ENCODE measurements around the gene NAT16.
A peak's percentile ranks its signal among the peaks of the same experiment; 100 is the strongest.

Gene NAT16

DNA sequence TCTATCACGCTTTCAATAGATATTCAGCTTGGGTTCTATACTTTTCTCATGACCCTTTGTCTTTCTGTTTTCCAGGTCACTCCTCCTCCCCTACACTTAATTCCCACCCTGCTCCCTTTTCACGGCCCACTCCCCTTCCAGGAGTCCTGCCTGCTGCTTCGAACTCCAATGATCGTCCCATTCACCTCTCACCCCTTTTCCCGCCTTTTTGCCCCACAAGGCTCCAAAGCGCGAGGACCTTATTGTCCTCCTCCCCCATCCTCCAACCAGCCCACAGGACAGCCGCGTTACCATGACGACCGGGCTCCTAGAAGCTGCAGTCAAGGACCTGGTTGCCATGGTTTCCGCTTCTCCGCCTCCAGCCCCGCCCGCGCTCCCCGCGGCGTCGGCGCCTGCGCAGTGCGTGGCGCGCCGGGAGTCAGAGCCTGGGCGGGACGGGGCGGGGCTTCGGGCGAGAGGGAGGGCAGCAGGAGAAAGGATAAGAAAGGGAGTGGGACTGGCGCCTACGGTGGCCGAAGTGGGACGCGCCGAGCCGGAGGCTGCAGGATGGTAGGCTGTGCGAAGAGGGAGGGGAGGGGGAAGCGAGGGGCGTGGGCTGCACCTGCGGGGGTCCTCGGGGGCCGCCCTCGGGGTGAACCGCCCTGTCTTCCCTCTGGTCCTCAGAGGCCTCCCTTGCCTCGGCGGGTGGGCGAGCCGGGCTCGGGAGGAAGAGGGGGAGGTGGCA is 26.0 kb downstream of the NAT16 start, which contains the start of gene AP1S1:
Gene AP1S1 (plus strand): TSS at position 508 of the 724 bp plus-strand sequence. CDS start 39 bp downstream, at position 547.
- Histone ChIP-seq H3K9me3 (replicated peaks in 1 of 11) (no peaks in the 10 kb centered on the region), H3K27ac (peak within 1 kb of the TSS; percentile 39 to 82 (median 75)), H3K4me3 (peak within 1 kb of the TSS; percentile 70 to 93 (median 82)), H3K36me3 (peaks cover 16 to 31% (median 26%) of the 10 kb centered on the region in 11 experiments), H3K9ac (peak within 1 kb of the TSS; percentile 80 to 89 (median 85)), H3K27me3 (0 out of 22 replicates have a peak, but pooled peaks cover 0 to 4% (median 0%) of the 10 kb centered on the region in 11 experiments), H3K4me1 (peaks cover 26 to 38% (median 30%) of the 10 kb centered on the region in 10 experiments), H3K4me2 (peak within 1 kb of the TSS; percentile 90 to 100 (median 97)), H4K20me1 (peaks cover 0 to 36% (median 0%) of the 10 kb centered on the region in 11 experiments; a peak in 5 of 22 replicates)
- no peak for TF ChIP-seq Cebpa-rat (IDR thresholded peaks at IDR 0.05)

GRCh38 chr7:101151908-101152651 is 28.0 kb downstream of the NAT16 start:
- H3K4me1 ChIP-seq, result peaks cover 21 to 33% (median 28%) of the 10 kb centered on the region in 10 experiments
- H3K27ac ChIP-seq, result no peak overlapping the region
- H3K27me3 ChIP-seq, result 0 out of 22 replicates have a peak, but pooled peaks cover 0 to 10% (median 0%) of the 10 kb centered on the region in 11 experiments
- no peak overlapping the region for H3K9ac ChIP-seq
- no peak overlapping the region for H3K4me2 ChIP-seq
- no peak overlapping the region for H3K4me3 ChIP-seq
- no peak for TF ChIP-seq Cebpa-rat (IDR thresholded peaks at IDR 0.05)
- no peaks in the 10 kb centered on the region for H3K9me3 ChIP-seq (replicated peaks in 1 of 11)
- peaks cover 0 to 16% (median 0%) of the 10 kb centered on the region in 11 experiments; a peak in 5 of 22 replicates for H4K20me1 ChIP-seq
- peaks cover 2 to 10% (median 6%) of the 10 kb centered on the region in 11 experiments; a peak in 19 of 22 replicates for H3K36me3 ChIP-seq

DNA sequence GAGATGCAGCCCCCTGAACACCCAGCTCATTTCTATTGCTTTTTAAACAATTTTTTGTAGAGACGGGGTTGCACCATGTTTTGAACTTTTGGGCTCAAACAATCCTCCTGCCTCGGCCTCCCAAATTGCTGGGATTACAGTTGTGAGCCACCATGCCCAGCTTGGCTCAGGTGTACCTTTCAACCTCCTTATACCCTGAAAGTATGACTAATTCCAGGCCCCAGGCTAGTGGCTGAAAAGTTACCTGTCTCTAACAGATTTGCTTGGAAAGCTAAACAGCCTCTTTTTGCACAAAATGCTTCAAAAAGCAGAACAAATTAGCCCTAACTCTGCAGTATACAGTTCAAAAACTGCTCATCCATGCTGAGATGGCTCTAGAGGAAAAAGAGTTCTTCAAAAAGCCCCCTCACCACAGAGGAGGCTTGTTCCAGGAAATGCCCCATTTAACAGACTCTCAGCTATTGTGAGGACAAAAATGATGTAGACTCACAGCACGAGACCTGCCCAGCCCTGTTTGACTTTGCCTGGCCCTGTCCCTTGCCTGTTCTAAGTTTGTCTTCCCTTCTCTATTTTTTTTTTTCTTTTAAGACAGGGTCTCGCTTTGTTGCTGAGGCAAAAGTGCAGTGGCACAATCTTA is 39.2 kb downstream of the NAT16 start:
- H3K4me3 ChIP-seq, result no peak overlapping the region
- H3K4me1 ChIP-seq, result peaks cover 53 to 76% (median 63%) of the 10 kb centered on the region in 10 experiments
- 0 out of 22 replicates have a peak, but pooled peaks cover 0 to 3% (median 0%) of the 10 kb centered on the region in 11 experiments for H3K27me3 ChIP-seq
- H3K4me2 ChIP-seq, result peak overlapping the region; percentile 4 to 83 (median 50); a peak in 20 of 22 replicates
- no peak for TF ChIP-seq Cebpa-rat (IDR thresholded peaks at IDR 0.05)
- peak overlapping the region in 4 of 11 experiments; percentile 5 to 32 (median 8); a peak in 2 of 22 replicates for H3K27ac ChIP-seq
- no peaks in the 10 kb centered on the region for H3K9me3 ChIP-seq (replicated peaks in 1 of 11)
- H3K9ac ChIP-seq, result peak overlapping the region in 5 of 11 experiments; percentile 2 to 34 (median 5); a peak in 3 of 22 replicates
- H3K36me3 ChIP-seq, result no peaks in the 10 kb centered on the region
- no peaks in the 10 kb centered on the region for H4K20me1 ChIP-seq

DNA sequence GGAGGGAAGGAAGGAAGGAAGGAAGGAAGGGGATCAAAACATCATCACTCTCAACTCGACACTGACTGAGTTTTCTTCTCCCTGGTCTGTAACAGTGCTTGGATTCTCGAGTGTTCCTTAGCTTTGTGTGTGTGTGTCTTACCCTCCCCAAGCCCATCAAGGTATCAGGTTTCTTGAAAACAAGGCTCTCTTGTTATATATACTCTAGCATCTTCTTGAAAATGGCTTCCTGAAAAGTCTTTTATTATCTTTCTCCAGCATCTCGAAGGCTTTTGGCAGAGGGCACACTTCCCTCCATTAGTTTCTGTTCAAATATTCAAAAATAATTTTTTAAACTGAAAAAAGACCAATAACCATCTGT is 39.8 kb downstream of the NAT16 start:
- H3K27me3 ChIP-seq, result peaks cover 0 to 3% (median 0%) of the 10 kb centered on the region in 11 experiments; a peak in 4 of 22 replicates
- H3K4me1 ChIP-seq, result peaks cover 59 to 76% (median 65%) of the 10 kb centered on the region in 10 experiments
- H3K9me3 ChIP-seq (replicated peaks in 1 of 11), result no peaks in the 10 kb centered on the region
- peak overlapping the region in 2 of 11 experiments; percentile 4 to 34; a peak in 2 of 22 replicates for H3K9ac ChIP-seq
- no peaks in the 10 kb centered on the region for H4K20me1 ChIP-seq
- H3K4me3 ChIP-seq, result no peak overlapping the region
- no peaks in the 10 kb centered on the region for H3K36me3 ChIP-seq
- peak overlapping the region in 3 of 11 experiments; percentile 5 to 11 (median 6); a peak in 2 of 22 replicates for H3K27ac ChIP-seq
- TF ChIP-seq Cebpa-rat (IDR thresholded peaks at IDR 0.05), result no peak
- H3K4me2 ChIP-seq, result peak overlapping the region; percentile 4 to 83 (median 49); a peak in 19 of 22 replicates

GRCh38 chr7:101138213-101138870 is 41.8 kb downstream of the NAT16 start:
- H3K27me3 ChIP-seq, result peaks cover 0 to 3% (median 0%) of the 10 kb centered on the region in 11 experiments; a peak in 4 of 22 replicates
- H4K20me1 ChIP-seq, result no peaks in the 10 kb centered on the region; a peak in 1 of 22 replicates
- H3K36me3 ChIP-seq, result no peaks in the 10 kb centered on the region
- H3K4me1 ChIP-seq, result peaks cover 64 to 79% (median 77%) of the 10 kb centered on the region in 10 experiments
- H3K9ac ChIP-seq, result peak overlapping the region in 7 of 11 experiments; percentile 11 to 64 (median 31); a peak in 9 of 22 replicates
- no peak for TF ChIP-seq Cebpa-rat (IDR thresholded peaks at IDR 0.05)
- peak overlapping the region; percentile 52 to 93 (median 73) for H3K4me2 ChIP-seq
- peak overlapping the region in 5 of 10 experiments; percentile 15 to 49 (median 39); a peak in 7 of 20 replicates for H3K4me3 ChIP-seq
- peak overlapping the region in 7 of 11 experiments; percentile 3 to 75 (median 58); a peak in 12 of 22 replicates for H3K27ac ChIP-seq
- H3K9me3 ChIP-seq (replicated peaks in 1 of 11), result no peaks in the 10 kb centered on the region

DNA sequence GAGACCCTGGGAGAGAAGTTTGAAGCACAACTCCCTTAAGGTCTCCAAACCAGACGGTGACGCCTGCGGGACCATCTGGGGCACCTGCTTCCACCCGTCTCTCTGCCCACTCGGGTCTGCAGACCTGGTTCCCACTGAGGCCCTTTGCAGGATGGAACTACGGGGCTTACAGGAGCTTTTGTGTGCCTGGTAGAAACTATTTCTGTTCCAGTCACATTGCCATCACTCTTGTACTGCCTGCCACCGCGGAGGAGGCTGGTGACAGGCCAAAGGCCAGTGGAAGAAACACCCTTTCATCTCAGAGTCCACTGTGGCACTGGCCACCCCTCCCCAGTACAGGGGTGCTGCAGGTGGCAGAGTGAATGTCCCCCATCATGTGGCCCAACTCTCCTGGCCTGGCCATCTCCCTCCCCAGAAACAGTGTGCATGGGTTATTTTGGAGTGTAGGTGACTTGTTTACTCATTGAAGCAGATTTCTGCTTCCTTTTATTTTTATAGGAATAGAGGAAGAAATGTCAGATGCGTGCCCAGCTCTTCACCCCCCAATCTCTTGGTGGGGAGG is 42.4 kb downstream of the NAT16 start:
- H3K4me2 ChIP-seq, result peak overlapping the region; percentile 52 to 93 (median 73)
- H3K4me1 ChIP-seq, result peaks cover 60 to 82% (median 76%) of the 10 kb centered on the region in 10 experiments
- H3K4me3 ChIP-seq, result peak overlapping the region in 5 of 10 experiments; percentile 15 to 49 (median 39); a peak in 7 of 20 replicates
- TF ChIP-seq Cebpa-rat (IDR thresholded peaks at IDR 0.05), result no peak
- H3K27me3 ChIP-seq, result peaks cover 0 to 3% (median 0%) of the 10 kb centered on the region in 11 experiments; a peak in 4 of 22 replicates
- H4K20me1 ChIP-seq, result no peaks in the 10 kb centered on the region; a peak in 1 of 22 replicates
- no peaks in the 10 kb centered on the region for H3K9me3 ChIP-seq (replicated peaks in 1 of 11)
- no peaks in the 10 kb centered on the region for H3K36me3 ChIP-seq
- peak overlapping the region in 7 of 11 experiments; percentile 11 to 64 (median 31); a peak in 8 of 22 replicates for H3K9ac ChIP-seq
- H3K27ac ChIP-seq, result peak overlapping the region in 7 of 11 experiments; percentile 3 to 75 (median 58); a peak in 10 of 22 replicates

DNA sequence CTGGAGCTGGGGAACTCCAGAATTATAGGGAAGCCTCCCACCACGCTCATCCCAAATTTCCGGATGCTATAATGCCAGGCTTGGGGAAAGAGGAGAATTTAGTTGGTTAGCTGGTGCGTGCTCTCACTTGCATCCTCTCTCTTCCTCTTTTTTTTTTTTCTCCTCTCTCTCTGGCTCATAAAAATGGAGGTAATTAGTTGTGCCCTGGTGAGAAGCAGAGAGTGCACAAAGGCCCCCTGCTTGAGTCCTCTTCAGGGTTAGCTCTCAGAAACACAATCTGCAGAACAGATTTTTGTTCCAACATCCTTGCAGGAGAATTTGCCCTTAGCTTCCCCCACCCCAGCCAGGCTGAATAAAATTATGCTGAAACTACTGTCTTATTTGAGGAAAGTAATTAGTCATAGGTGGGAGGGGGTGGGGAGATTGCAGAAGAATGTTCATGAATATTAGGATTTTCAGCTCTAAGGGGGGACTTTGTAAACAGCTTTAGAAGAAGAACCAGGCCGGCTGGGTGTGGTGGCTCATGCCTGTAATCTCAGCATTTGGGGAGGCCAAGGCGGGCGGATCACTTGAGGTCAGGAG is 45.6 kb downstream of the NAT16 start:
- no peak overlapping the region for H3K4me3 ChIP-seq
- H3K9me3 ChIP-seq (replicated peaks in 1 of 11), result no peaks in the 10 kb centered on the region
- H3K4me1 ChIP-seq, result peaks cover 40 to 75% (median 56%) of the 10 kb centered on the region in 10 experiments
- no peaks in the 10 kb centered on the region for H3K36me3 ChIP-seq
- TF ChIP-seq Cebpa-rat (IDR thresholded peaks at IDR 0.05), result no peak
- H3K27ac ChIP-seq, result peak overlapping the region in 2 of 11 experiments; percentile 49 to 50; a peak in 4 of 22 replicates
- peaks cover 0 to 3% (median 0%) of the 10 kb centered on the region in 11 experiments; a peak in 4 of 22 replicates for H3K27me3 ChIP-seq
- H3K4me2 ChIP-seq, result peak overlapping the region; percentile 2 to 93 (median 52); a peak in 18 of 22 replicates
- peak overlapping the region in 1 of 11 experiments; percentile 5; a peak in 2 of 22 replicates for H3K9ac ChIP-seq
- no peaks in the 10 kb centered on the region; a peak in 1 of 22 replicates for H4K20me1 ChIP-seq
